OCI-LY1 (cell line): ENCODE measurements around the gene SLC27A1.
"Not testable (repeated sequence)": the region's sequence is repeated elsewhere in the genome, so short reads cannot be mapped to it uniquely, and the experiment has no call there.

Experiments
- H2AFZ ChIP-seq: fragments of 200-600 bp; sonication (generic), shearing (Covaris generic); 2 replicates; pipeline ENCODE4 v1.6.0; 2014; ENCODE audit warnings: antibody characterized with exemption, mild to moderate bottlenecking, low read length
- H3F3A ChIP-seq: fragments of 200-600 bp; sonication (generic), shearing (Covaris generic); 2 replicates; pipeline ENCODE4 v1.6.0; 2014; ENCODE audit warnings: mild to moderate bottlenecking, antibody characterized with exemption, low read length, moderate library complexity; ENCODE audit not compliant: insufficient read depth
- H3K27ac ChIP-seq: fragments of 200-600 bp; sonication (generic); 2 replicates; pipeline ENCODE4 v1.5.1; 2014; ENCODE audit warnings: low read length, mixed run types, mild to moderate bottlenecking, low read depth; ENCODE audit not compliant: poor library complexity, severe bottlenecking
- H3K27me3 ChIP-seq: fragments of 200-600 bp; sonication (generic); 2 replicates; pipeline ENCODE4 v1.6.0; 2014; ENCODE audit warnings: antibody characterized with exemption, mild to moderate bottlenecking, low read length, moderate library complexity; ENCODE audit not compliant: insufficient read depth
- H3K36me3 ChIP-seq: fragments of 200-600 bp; sonication (generic); 2 replicates; pipeline ENCODE4 v1.6.1; 2014; ENCODE audit warnings: mild to moderate bottlenecking, antibody characterized with exemption, low read length, moderate library complexity, mixed read lengths; ENCODE audit not compliant: insufficient read depth
- H3K4me1 ChIP-seq: fragments of 200-600 bp; sonication (generic); 2 replicates; pipeline ENCODE4 v1.5.1; 2014; ENCODE audit warnings: mild to moderate bottlenecking, low read length, moderate library complexity; ENCODE audit not compliant: insufficient read depth, severe bottlenecking
- H3K4me2 ChIP-seq: fragments of 200-600 bp; sonication (generic), shearing (Covaris generic); 2 replicates; pipeline ENCODE4 v1.6.1; 2014; ENCODE audit warnings: low read length
- H3K4me3 ChIP-seq: fragments of 200-600 bp; sonication (generic); 2 replicates; pipeline ENCODE4 v1.5.1; 2014; ENCODE audit warnings: low read length, low read depth, mild to moderate bottlenecking, mixed read lengths; ENCODE audit not compliant: poor library complexity, severe bottlenecking
- H3K79me2 ChIP-seq: fragments of 200-600 bp; shearing (Covaris generic); 2 replicates; pipeline ENCODE4 v1.6.1; 2016; ENCODE audit warnings: mixed run types, low read length, mixed read lengths; ENCODE audit not compliant: insufficient read depth
- H3K9ac ChIP-seq: fragments of 200-600 bp; sonication (generic), shearing (Covaris generic); 2 replicates; pipeline ENCODE4 v1.6.1; 2014; ENCODE audit warnings: mild to moderate bottlenecking, low read length, mixed read lengths
- H3K9me2 ChIP-seq: fragments of 200-600 bp; sonication (generic), shearing (Covaris generic); 2 replicates; pipeline ENCODE4 v1.6.1; 2014; ENCODE audit warnings: low read depth, mild to moderate bottlenecking, low read length, mixed read lengths
- H3K9me3 ChIP-seq: fragments of 200-600 bp; shearing (Covaris generic); 2 replicates; pipeline ENCODE4 v1.6.1; 2014; ENCODE audit warnings: low read length, mixed read lengths
- H4K20me1 ChIP-seq: fragments of 200-600 bp; sonication (generic), shearing (Covaris generic); 2 replicates; pipeline ENCODE4 v1.6.0; 2016; ENCODE audit warnings: mild to moderate bottlenecking, low read length; ENCODE audit not compliant: insufficient read depth
- EZH2 ChIP-seq: fragments of 200-600 bp; sonication (generic), shearing (Covaris generic); IDR thresholded peaks from 2 replicates; pipeline ENCODE4 v1.8.0; 2017; ENCODE audit warnings: borderline replicate concordance, mixed run types, mild to moderate bottlenecking, antibody characterized with exemption, low read length, moderate library complexity, mixed read lengths
- TF ChIP-seq, protein P1 (sequence below): fragments of 200-600 bp; sonication (generic), shearing (Covaris generic); IDR thresholded peaks from 2 replicates; pipeline ENCODE4 v1.5.1; 2017; ENCODE audit warnings: mild to moderate bottlenecking, antibody characterized with exemption, low read length, moderate library complexity, mixed read lengths

Gene SLC27A1

DNA sequence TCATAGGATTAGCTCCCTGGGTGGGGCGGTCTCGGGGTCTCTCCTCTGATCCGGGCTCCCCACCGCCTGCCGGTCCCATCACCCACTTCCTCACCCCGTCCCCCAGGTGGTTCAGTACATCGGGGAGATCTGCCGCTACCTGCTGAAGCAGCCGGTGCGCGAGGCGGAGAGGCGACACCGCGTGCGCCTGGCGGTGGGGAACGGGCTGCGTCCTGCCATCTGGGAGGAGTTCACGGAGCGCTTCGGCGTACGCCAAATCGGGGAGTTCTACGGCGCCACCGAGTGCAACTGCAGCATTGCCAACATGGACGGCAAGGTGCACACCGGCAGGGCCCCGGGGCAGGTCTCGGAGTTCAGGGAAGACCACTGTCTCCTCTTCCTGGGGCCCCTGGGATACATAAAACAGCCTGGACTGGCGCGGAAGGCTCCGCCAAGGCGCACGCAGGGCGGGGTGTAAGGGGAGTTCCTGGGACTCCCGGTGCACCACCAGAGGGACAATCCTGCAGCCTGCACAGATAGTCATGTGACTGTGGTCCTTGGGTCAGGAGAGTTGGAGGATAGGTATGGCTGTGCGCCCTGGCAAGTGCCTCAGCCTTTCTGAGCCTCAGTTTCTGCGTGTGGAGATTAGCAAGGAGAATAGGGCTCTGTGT lies 26.9 kb downstream of the SLC27A1 start:
- peaks cover 5% of the 10 kb centered on the region; the same call in 1 of the 2 replicates for H3K27me3 ChIP-seq
- no peak overlapping the region for H3K4me2 ChIP-seq
- TF ChIP-seq, protein P1, sequence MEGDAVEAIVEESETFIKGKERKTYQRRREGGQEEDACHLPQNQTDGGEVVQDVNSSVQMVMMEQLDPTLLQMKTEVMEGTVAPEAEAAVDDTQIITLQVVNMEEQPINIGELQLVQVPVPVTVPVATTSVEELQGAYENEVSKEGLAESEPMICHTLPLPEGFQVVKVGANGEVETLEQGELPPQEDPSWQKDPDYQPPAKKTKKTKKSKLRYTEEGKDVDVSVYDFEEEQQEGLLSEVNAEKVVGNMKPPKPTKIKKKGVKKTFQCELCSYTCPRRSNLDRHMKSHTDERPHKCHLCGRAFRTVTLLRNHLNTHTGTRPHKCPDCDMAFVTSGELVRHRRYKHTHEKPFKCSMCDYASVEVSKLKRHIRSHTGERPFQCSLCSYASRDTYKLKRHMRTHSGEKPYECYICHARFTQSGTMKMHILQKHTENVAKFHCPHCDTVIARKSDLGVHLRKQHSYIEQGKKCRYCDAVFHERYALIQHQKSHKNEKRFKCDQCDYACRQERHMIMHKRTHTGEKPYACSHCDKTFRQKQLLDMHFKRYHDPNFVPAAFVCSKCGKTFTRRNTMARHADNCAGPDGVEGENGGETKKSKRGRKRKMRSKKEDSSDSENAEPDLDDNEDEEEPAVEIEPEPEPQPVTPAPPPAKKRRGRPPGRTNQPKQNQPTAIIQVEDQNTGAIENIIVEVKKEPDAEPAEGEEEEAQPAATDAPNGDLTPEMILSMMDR, result no peak
- TF ChIP-seq EZH2, result no peak
- H3K79me2 ChIP-seq, result no peaks in the 10 kb centered on the region
- H2AFZ ChIP-seq, result no peak overlapping the region
- H3K27ac ChIP-seq, result no peak overlapping the region
- no peaks in the 10 kb centered on the region for H3K9me2 ChIP-seq
- H3K4me3 ChIP-seq, result no peak overlapping the region
- no peaks in the 10 kb centered on the region for H3K4me1 ChIP-seq
- no peaks in the 10 kb centered on the region for H3F3A ChIP-seq
- H3K9me3 ChIP-seq, result no peaks in the 10 kb centered on the region
- no peak overlapping the region for H3K9ac ChIP-seq
- H4K20me1 ChIP-seq, result no peaks in the 10 kb centered on the region
- H3K36me3 ChIP-seq, result no peaks in the 10 kb centered on the region

DNA sequence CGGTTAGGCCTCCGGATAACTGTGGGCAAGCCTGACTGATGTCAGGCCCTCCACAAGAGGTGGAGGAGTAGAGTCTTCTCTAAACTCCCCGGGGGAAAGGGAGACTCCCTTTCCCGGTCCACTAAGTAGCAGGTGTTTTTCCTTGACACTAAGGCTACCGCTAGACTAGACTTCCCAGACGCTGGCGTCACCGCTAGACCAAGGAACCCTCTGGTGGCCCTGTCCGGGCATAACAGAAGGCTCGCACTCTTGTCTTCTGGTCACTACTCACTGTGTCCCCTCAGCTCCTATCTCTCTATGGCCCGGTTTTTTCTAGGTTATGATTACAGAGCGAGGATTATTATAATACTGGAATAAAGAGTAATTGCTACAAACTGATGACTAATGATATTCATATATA lies 28.7 kb downstream of the SLC27A1 start:
- H4K20me1 ChIP-seq, H3K79me2 ChIP-seq, H3K9me2 ChIP-seq, H2AFZ ChIP-seq, H3K9ac ChIP-seq, H3K4me2 ChIP-seq, H3K36me3 ChIP-seq, H3K9me3 ChIP-seq, H3K4me1 ChIP-seq, H3K4me3 ChIP-seq, H3F3A ChIP-seq, H3K27me3 ChIP-seq, H3K27ac ChIP-seq: not testable (repeated sequence)

DNA sequence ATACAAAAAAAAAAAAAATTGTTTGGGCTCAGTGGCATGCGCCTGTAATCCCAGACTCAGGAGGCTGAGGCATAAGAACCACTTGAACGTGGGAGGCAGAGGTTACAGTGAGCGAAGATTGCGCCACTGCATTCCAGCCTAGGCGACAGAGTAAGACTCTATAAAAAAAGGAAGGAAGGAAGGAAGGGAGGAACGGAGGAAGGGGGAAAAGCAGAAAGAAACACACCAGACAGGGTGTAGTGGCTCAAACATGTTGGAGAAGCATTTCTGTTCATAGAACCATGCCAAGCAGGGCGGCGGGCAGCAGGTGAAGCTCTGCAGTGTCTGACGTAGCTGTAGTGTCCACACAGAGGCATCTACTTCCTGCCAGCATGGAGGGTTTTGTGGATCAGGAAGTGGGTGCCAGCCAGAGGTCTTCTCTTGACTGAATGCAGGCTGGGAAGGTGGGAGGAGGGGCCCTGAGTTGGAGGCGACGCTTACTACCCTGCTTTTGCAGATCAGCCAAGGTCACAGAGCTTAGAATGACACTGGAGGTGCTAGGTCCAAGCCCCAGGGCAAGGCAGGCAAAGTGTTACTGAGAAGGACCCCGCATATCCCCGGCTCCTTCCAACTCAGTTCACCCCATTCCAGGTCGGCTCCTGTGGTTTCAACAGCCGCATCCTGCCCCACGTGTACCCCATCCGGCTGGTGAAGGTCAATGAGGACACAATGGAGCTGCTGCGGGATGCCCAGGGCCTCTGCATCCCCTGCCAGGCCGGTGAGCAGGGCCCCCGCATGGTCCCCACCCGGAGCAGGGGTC lies 29.5 kb downstream of the SLC27A1 start:
- Histone ChIP-seq H3K9me2 (no peaks in the 10 kb centered on the region), H3K4me2 (no peak overlapping the region), H3K27ac (no peak overlapping the region), H3K4me1 (no peaks in the 10 kb centered on the region), H2AFZ (no peak overlapping the region), H3K9me3 (no peaks in the 10 kb centered on the region), H3K79me2 (no peaks in the 10 kb centered on the region), H3K4me3 (no peak overlapping the region), H4K20me1 (no peaks in the 10 kb centered on the region), H3K36me3 (no peaks in the 10 kb centered on the region), H3K27me3 (peaks cover 5% of the 10 kb centered on the region; the same call in 1 of the 2 replicates), H3F3A (no peaks in the 10 kb centered on the region), H3K9ac (no peak overlapping the region)
- TF ChIP-seq EZH2, result no peak
- TF ChIP-seq, protein P1, result no peak
